ENCODE results near the gene COQ8A.

- TF ChIP-seq CTCF (IDR thresholded peaks at IDR 0.05) (no peak), GATA3 (IDR thresholded peaks at IDR 0.05; ENCODE audit: borderline replicate concordance) (no peak), POLR2A (IDR thresholded peaks at IDR 0.05; ENCODE audit: low read length) (no peak), JUNB (IDR thresholded peaks at IDR 0.05) (no peak), RCOR1 (IDR thresholded peaks at IDR 0.05; ENCODE audit: low read depth, low read length) (no peak), USF2 (IDR thresholded peaks at IDR 0.05) (no peak), BHLHE40 (IDR thresholded peaks at IDR 0.05; ENCODE audit: low read depth, low read length) (no peak)
Observed at GRCh38 chr1:227037121-227037520, 97.0 kb downstream of the COQ8A start.

All from A549 (cell line).